Measurements from ENCODE around the gene CECR2.

CECR2 gene

GRCh38 chr22:17334983-17335382 is 34.3 kb upstream of the CECR2 start:
- no peak overlapping the region for H3K4me3 ChIP-seq (ENCODE audit: control insufficient read depth, low read depth, low read length)
- no peak for TF ChIP-seq CTCF (conservative IDR thresholded peaks at IDR 0.05; ENCODE audit: control insufficient read depth, insufficient read depth, low read depth, low read length)
- DNase-seq (ENCODE audit: low read depth): no peak

- no peak overlapping the region for H3K4me3 ChIP-seq (ENCODE audit: control insufficient read depth, low read depth, low read length)
- no peak for DNase-seq (ENCODE audit: low read depth)
- TF ChIP-seq CTCF (conservative IDR thresholded peaks at IDR 0.05; ENCODE audit: control insufficient read depth, insufficient read depth, low read depth, low read length): no peak
These were observed 33.2 kb upstream of the CECR2 start for GRCh38 chr22:17336061-17336460.

- TF ChIP-seq CTCF (conservative IDR thresholded peaks at IDR 0.05; ENCODE audit: control insufficient read depth, insufficient read depth, low read depth, low read length): no peak
- H3K4me3 ChIP-seq (ENCODE audit: control insufficient read depth, low read depth, low read length): no peak overlapping the region
- DNase-seq (ENCODE audit: low read depth): no peak
These were observed 31.6 kb upstream of the CECR2 start for GRCh38 chr22:17337639-17338038.

GRCh38 chr22:17339095-17339693 is 30.1 kb upstream of the CECR2 start:
- no peak for DNase-seq (ENCODE audit: low read depth)

GRCh38 chr22:17342361-17342760 is 26.9 kb upstream of the CECR2 start:
- DNase-seq (ENCODE audit: low read depth): no peak
- H3K4me3 ChIP-seq (ENCODE audit: control insufficient read depth, low read depth, low read length): no peak overlapping the region
- TF ChIP-seq CTCF (conservative IDR thresholded peaks at IDR 0.05; ENCODE audit: control insufficient read depth, insufficient read depth, low read depth, low read length): no peak

More at GRCh38 chr22:17339095-17339693, 30.1 kb upstream of the CECR2 start:
- no peak overlapping the region for H3K4me3 ChIP-seq (ENCODE audit: control insufficient read depth, low read depth, low read length)
- TF ChIP-seq CTCF (conservative IDR thresholded peaks at IDR 0.05; ENCODE audit: control insufficient read depth, insufficient read depth, low read depth, low read length): no peak

- no peak overlapping the region for H3K4me3 ChIP-seq (ENCODE audit: control insufficient read depth, low read depth, low read length)
- DNase-seq (ENCODE audit: low read depth): no peak
- TF ChIP-seq CTCF (conservative IDR thresholded peaks at IDR 0.05; ENCODE audit: control insufficient read depth, insufficient read depth, low read depth, low read length): no peak
These were observed 25.5 kb upstream of the CECR2 start for GRCh38 chr22:17343766-17344165.

GRCh38 chr22:17346578-17346977 is 22.7 kb upstream of the CECR2 start:
- no peak for TF ChIP-seq CTCF (conservative IDR thresholded peaks at IDR 0.05; ENCODE audit: control insufficient read depth, insufficient read depth, low read depth, low read length)

More at GRCh38 chr22:17346578-17346977, 22.7 kb upstream of the CECR2 start:
- H3K4me3 ChIP-seq (ENCODE audit: control insufficient read depth, low read depth, low read length): no peak overlapping the region
- DNase-seq (ENCODE audit: low read depth): no peak

Data from fibroblast of mammary gland (primary cell).